Tibial nerve (tissue), 3 donors: ENCODE data around the gene GTF2H4.
"Not testable (repeated sequence)": the region's sequence is repeated elsewhere in the genome, so short reads cannot be mapped to it uniquely, and the experiment has no call there.

Experiments
- CTCF ChIP-seq, 5 experiments: fragments of 200-600 bp in 3 of 5; fragments of 450-650 bp in 2 of 5; sonication (generic) in 3 of 5; IDR thresholded peaks; one replicate each; pipeline ENCODE4 v1.5.1; 2016 to 2019; ENCODE audit warnings: antibody characterized with exemption in 5 of 5, mild to moderate bottlenecking in 3 of 5, moderate library complexity in 2 of 5
- POLR2A ChIP-seq, 2 donors: fragments of 450-650 bp; IDR thresholded peaks; one replicate each; pipeline ENCODE4 v1.6.1; 2017; ENCODE audit warnings: antibody characterized with exemption in 2 of 2, mild to moderate bottlenecking in 2 of 2, moderate library complexity in 2 of 2

GRCh38 chr6:30859726-30860125 is 48.3 kb upstream of the GTF2H4 start:
- TF ChIP-seq CTCF, POLR2A (IDR thresholded peaks at IDR 0.05): not testable (repeated sequence)
